Right hindlimb (tissue), 1 donor: ENCODE measurements around the gene TK2.
"Not testable (repeated sequence)": the region's sequence is repeated elsewhere in the genome, so short reads cannot be mapped to it uniquely, and the experiment has no call there.

ENCODE experiments used
- DNase-seq: peaks from one replicate; pipeline ENCODE4 v3.0.0-alpha.2; 2018

The TK2 gene

GRCh38 chr16:66519482-66520373 is 30.2 kb downstream of the TK2 start:
- no peak for DNase-seq

- no peak for DNase-seq
Measured at GRCh38 chr16:66517586-66518263, 32.2 kb downstream of the TK2 start.

DNA sequence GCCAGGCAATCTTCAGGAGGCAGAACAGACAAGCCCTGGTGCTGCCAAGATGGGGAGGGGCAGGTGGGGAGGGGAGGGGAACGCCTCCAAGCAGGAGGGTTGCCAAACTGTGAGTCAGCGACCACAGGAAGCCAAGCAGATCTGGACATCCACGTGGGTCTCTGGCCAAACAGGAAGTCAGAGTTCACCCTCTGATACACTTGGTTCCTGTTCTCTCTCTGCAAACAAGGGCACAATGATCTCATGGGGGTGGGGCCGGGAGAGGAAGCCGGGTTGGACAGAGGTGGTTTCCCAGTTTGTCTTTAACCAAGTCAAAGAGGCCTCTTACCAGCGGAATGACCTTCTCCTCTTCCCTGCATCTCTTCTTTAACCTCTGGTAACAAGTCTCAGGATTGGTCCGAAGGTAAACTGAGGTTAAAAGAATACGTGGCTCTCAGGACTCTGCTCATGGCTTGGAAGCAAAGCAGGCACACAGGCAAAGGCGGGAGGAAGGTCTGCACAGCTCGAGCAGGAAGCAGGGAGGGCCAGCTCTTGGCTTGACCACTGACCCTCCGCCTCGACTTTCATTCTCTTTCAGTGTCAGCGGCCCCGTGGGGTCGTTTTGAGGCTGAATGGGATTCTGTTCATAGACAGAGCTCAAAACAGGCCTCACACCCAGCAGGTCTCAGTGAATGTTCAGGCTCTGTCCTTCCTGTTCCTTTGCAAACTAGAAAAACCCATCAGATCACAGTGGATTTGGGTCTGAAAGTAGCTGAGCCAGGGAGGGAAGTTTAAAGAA is 32.9 kb downstream of the TK2 start:
- DNase-seq = peak; percentile 93

- no peak for DNase-seq
Measured at GRCh38 chr16:66516509-66516807, 33.5 kb downstream of the TK2 start.

DNA sequence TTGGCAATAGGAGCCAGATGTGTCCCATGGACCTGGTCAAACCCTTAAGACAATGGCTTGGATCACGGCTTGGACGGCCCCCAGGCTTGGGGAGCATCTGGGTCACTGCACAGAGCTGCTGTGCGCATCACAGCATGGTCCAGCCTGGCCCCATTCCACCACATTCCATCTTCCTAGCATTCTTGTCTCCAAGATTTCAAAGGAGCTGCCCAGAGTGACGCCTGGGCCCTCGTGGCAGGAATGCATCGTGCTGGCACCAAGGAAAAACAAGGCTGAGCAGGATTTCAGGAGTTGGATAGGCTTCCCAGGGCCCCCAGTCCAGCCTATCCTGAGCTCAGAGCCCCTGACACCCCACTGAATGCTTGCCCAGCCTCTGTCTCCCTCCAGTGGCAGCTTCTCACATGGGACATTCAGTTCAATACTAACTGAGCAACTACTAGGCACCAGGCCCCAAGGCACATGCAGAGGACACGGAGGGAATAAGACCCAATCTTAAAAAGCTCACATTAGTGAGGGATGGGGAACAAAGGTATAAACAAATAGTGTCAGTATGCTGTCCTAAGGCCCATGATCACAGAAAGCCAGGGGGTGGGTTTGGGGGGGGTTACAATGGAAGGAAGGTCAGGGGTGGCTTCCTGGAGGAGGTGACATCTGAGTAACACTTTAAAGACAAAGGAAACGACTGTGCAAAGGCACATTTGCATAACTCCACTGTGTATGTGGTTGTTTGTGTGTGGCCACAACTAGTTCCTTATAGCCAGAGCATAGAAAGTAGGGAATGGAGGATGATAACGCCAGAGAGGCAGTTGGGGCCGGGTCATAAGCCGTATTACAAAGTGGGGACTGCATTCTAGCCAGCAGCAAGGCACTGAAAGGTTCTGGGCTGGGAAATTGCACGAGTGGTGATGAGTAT is 34.1 kb downstream of the TK2 start:
- DNase-seq = no peak

DNA sequence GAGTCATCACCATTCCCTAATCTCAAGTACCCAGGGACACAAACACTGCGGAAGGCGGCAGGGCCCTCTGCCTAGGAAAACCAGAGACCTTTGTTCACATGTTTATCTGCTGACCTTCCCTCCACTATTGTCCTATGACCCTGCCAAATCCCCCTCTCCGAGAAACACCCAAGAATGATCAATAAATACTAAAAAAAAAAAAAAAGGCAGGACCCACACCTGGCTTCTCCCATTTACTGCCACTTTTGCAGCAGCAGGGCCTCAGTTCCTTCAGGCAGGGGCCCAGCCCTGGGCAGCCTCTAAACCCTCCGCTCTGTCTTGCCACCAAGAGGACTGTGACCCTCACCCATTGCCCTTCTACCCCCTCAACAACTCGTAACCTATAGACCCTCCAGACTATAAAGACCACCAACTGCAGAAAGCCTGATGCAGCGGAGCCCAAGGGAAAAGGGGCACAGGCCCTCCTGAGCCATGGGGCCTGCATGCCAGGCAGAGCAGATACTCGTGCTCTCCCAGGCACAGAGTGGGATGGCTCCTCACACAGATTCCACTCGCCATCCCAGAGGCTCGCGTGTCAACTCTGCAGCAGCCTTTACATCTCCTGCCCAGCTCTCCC is 34.8 kb downstream of the TK2 start:
- DNase-seq = not testable (repeated sequence)

GRCh38 chr16:66514391-66514790 is 35.5 kb downstream of the TK2 start:
- not testable (repeated sequence) for DNase-seq

DNA sequence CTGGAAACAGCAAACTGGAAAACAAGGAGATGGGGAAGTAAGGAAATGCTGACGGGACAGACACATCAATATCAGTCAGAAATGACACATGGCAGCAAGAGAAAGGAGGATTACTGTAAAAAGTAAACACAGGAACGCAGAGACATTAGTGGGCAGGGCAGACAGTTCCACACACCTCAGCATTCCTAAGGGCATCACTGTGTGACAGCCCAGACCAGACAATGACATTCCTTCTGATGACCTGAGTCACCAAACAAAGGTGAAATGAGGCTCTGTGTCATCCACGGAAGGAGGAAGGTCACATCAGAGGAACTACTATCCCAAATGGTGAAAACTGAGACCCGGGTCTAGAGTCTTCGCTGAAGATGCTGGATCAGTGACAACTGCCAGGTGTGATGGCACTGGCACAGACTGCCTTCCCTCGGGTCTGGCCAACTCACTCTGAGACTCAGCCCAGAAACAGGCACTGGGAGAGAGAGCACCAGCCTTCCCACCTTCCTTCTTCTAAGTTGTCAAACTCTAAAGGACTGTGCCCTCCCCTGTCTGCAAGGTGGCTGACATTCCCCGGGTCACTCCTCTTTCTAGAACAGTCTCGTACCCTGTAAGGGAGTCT is 36.7 kb downstream of the TK2 start:
- DNase-seq = no peak

GRCh38 chr16:66512272-66513110 is 37.4 kb downstream of the TK2 start:
- DNase-seq = no peak

DNA sequence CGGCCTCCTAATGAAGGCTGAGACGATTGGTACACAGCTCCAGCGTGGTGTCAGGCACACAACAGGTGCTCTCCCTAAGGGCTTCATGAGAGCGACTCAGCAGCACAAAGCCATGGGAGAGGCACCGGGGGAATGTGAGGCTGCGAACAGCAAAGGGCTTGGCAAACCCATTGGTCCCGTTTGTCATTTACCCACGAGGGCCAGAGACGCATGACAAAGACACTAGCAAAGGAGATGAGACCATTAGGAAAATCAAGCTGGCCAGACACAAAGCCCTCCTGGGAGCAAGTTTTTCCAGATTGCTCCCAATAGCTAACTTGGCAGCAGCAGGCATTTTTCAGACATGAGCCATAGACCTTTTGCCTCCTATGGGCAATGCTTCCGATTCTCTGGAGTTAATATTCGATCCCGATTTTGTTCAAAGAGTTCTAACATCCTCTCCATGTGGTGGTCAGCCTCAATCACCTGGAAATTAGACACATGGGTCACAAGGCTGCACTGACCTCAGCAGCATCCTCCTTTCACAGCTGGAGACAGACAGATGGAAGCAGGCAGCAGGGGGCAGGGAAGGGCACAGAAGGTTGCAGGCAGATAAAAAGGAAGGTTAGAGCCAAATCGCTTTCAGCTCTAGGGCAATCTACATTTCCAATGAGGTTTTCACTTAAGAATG is 38.2 kb downstream of the TK2 start:
- no peak for DNase-seq

- DNase-seq = no peak
Measured at GRCh38 chr16:66510711-66511601, 39.0 kb downstream of the TK2 start.

- no peak for DNase-seq
Measured at GRCh38 chr16:66510298-66510697, 39.6 kb downstream of the TK2 start.

DNA sequence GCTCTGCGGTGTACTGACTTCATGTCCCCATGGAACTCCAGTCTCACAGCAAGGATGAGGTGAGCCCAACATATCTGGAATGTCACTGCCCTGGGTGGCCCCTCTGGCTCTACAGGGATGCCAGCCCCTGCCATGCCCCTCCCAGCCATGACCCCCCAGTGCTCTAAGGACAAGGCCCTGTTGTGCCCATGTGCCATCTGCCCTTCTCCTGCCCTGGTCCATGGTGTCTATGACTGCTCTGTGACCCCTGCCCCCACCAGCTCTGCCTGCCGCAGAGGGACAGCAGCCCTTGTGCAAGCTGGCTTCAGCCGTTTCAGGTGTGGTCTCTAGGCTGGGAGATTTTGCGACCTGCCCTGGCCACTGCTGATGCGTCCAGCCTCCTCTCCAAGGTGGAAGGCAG is 40.3 kb downstream of the TK2 start:
- DNase-seq = no peak

DNA sequence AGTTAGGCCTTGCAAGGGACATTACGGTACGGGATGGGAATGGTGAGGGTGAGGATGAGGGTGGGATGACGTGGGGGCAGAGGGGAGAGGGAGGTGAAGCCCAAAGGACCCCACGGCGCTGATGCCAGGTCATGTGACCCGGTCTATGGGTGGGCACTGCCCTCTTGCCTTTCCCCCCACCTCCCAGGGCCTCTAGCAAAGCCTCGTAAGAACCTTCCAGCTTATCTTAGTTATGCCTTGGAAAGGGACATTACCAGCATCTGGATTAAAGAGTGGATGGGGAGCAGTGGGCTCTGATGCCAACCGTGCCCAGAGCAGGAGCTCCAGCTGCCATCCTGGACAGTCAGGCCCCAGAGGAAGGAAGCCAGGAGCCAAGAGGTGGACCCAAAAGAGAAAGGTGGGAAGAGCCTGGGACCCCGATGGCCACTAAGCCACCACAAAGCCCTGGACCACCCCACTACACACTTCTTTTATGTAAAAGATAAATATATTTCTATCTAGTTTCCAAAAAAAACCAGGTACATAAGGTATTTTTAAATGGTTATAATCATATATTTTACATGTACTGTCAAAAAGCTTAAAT is 40.9 kb downstream of the TK2 start:
- no peak for DNase-seq

- no peak for DNase-seq
Measured at GRCh38 chr16:66508248-66508913, 41.5 kb downstream of the TK2 start.

GRCh38 chr16:66507731-66508239 is 42.1 kb downstream of the TK2 start:
- no peak for DNase-seq

DNA sequence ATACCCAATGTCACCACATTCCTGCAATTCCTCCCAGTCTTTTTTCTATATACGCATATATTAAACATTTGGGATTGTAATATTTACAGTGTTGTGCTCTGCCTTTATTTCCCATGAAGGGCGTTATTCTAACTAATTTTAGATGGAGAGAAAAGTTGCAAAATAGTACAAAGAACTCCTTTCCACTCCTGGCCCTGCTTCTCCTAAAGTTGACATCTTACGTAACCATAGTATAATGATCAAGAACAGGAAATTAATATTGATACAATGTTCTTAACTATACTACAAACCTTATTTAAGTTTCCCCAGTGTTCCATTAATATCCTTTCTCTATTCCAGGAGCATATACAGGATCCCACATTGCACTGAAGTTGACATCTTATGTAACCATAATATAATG is 46.3 kb downstream of the TK2 start:
- DNase-seq = no peak

DNA sequence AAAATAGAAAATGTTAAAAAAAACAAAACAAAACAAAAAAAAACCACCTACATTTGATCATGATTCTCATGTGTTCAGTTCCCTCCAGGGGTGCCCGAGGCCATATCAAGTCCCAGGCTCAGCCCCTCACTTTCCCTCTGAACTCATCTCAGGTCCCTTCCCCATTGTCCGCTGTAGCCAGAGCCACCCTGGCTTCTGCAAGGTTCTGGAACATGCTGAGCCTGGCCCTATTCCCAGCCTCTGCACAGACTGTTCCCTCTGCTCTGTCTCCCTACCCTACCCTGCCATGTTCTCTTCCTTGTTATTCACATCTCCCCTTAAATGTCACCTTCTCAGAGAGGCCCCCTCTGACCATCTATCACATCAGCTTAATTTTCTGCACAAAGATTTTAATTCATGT is 46.9 kb downstream of the TK2 start:
- DNase-seq = no peak
